ENCODE results near the gene HOXD4. TPM values are rescaled to one million over a fixed set of nuclear protein-coding genes. Genes with fewer than 3 reads are reported as not detected.

Gene HOXD4
- total RNA-seq, 2 donors from 2014 or later = 1.6 to 3.6 TPM

GRCh38 chr2:176117823-176118371, 33.5 kb upstream of the HOXD4 start:
- DNase-seq = no peak
- H3K9ac ChIP-seq (ENCODE audit: low read depth in 2 of 2, low read length in 2 of 2) = no peak overlapping the region
- H3K4me1 ChIP-seq = no peaks in the 10 kb centered on the region
- intact Hi-C loops (cut with DNase I) = no loop called here
- no peaks in the 10 kb centered on the region for H3K36me3 ChIP-seq
- no peak for TF ChIP-seq CTCF (IDR thresholded peaks at IDR 0.05)
- no peak overlapping the region for H3K27ac ChIP-seq
- H3K27me3 ChIP-seq = peaks cover 85% of the 10 kb centered on the region
- H3K4me3 ChIP-seq = no peak overlapping the region
- H3K9me3 ChIP-seq = no peaks in the 10 kb centered on the region

- Histone ChIP-seq H3K27me3 (peaks cover 83% of the 10 kb centered on the region), H3K9ac (ENCODE audit: low read depth in 2 of 2, low read length in 2 of 2) (no peak overlapping the region), H3K4me3 (no peak overlapping the region), H3K27ac (no peak overlapping the region), H3K36me3 (no peaks in the 10 kb centered on the region), H3K9me3 (no peaks in the 10 kb centered on the region), H3K4me1 (no peaks in the 10 kb centered on the region)
- no peak for DNase-seq
- intact Hi-C loops (cut with DNase I) = no loop called here
- peak; percentile 36 for TF ChIP-seq CTCF (IDR thresholded peaks at IDR 0.05)
Observed at GRCh38 chr2:176118601-176119339, 32.6 kb upstream of the HOXD4 start.

- no peak overlapping the region for H3K4me3 ChIP-seq
- peaks cover 84% of the 10 kb centered on the region for H3K27me3 ChIP-seq
- no peak for DNase-seq
- intact Hi-C loops (cut with DNase I) = loop anchor here (10.0 kb wide), 2 partner anchors 694 to 1024 kb away; no protein-coding TSS in a partner anchor
- no peaks in the 10 kb centered on the region for H3K9me3 ChIP-seq
- H3K9ac ChIP-seq (ENCODE audit: low read depth in 2 of 2, low read length in 2 of 2) = peak overlapping the region in 1 of 2 donors; percentile 17
- no peaks in the 10 kb centered on the region for H3K36me3 ChIP-seq
- TF ChIP-seq CTCF (IDR thresholded peaks at IDR 0.05) = no peak
- no peaks in the 10 kb centered on the region for H3K4me1 ChIP-seq
- no peak overlapping the region for H3K27ac ChIP-seq
Observed at GRCh38 chr2:176120364-176121189, 30.8 kb upstream of the HOXD4 start.

- no peak for DNase-seq
- no peaks in the 10 kb centered on the region for H3K4me1 ChIP-seq
- H3K4me3 ChIP-seq = no peak overlapping the region
- no peak for TF ChIP-seq CTCF (IDR thresholded peaks at IDR 0.05)
- H3K27ac ChIP-seq = no peak overlapping the region
- intact Hi-C loops (cut with DNase I) = loop anchor here (10.0 kb wide), 2 partner anchors 693 to 1023 kb away; no protein-coding TSS in a partner anchor
- H3K27me3 ChIP-seq = peaks cover 78% of the 10 kb centered on the region
- no peaks in the 10 kb centered on the region for H3K9me3 ChIP-seq
- peak overlapping the region in 1 of 2 donors; percentile 70 for H3K9ac ChIP-seq (ENCODE audit: low read depth in 2 of 2, low read length in 2 of 2)
- H3K36me3 ChIP-seq = no peaks in the 10 kb centered on the region
Observed at GRCh38 chr2:176121190-176122051, 29.9 kb upstream of the HOXD4 start.
